Measurements from ENCODE around the gene TYMS.

GRCh38 chr18:670522-670921 lies 13.1 kb downstream of the TYMS start:
- TF ChIP-seq L3MBTL2 (conservative IDR thresholded peaks at IDR 0.05): no peak
- no peak for TF ChIP-seq NFRKB (IDR thresholded peaks at IDR 0.05)
- no peak for TF ChIP-seq FOXA1 (IDR thresholded peaks at IDR 0.05)
- no peak for TF ChIP-seq FOXK2 (IDR thresholded peaks at IDR 0.05)
- TF ChIP-seq SP1 (IDR thresholded peaks at IDR 0.05): no peak
- TF ChIP-seq CTBP1 (IDR thresholded peaks at IDR 0.05; ENCODE audit: borderline replicate concordance): no peak
- TF ChIP-seq BHLHE40 (IDR thresholded peaks at IDR 0.05; ENCODE audit: borderline replicate concordance): no peak
- TF ChIP-seq ZNF384 (IDR thresholded peaks at IDR 0.05): no peak
- no peak for TF ChIP-seq SUZ12 (IDR thresholded peaks at IDR 0.05)
- TF ChIP-seq LEF1 (IDR thresholded peaks at IDR 0.05; ENCODE audit: borderline replicate concordance): no peak
- no peak for TF ChIP-seq FOXM1 (IDR thresholded peaks at IDR 0.05; ENCODE audit: borderline replicate concordance)
- TF ChIP-seq ARNT (IDR thresholded peaks at IDR 0.05): no peak

All from HEK293T (cell line).